Measurements from ENCODE around the gene WNT9A. TPM values are rescaled to one million over a fixed set of nuclear protein-coding genes. Genes with fewer than 3 reads are reported as not detected.

The WNT9A gene
- total RNA-seq, 1 experiment from 2014 or later: not detected

GRCh38 chr1:227901906-227902640 is 45.7 kb downstream of the WNT9A start:
- no peak for DNase-seq (ENCODE audit: low spot score)
- Histone ChIP-seq H3K27ac (ENCODE audit: low read depth, low read length, poor library complexity, severe bottlenecking) (no peak overlapping the region), H3K4me3 (ENCODE audit: low read depth, low read length, poor library complexity, severe bottlenecking) (no peak overlapping the region), H3K36me3 (ENCODE audit: insufficient read depth, low read length, poor library complexity, severe bottlenecking) (no peaks in the 10 kb centered on the region), H3K9me3 (ENCODE audit: low read depth, low read length, poor library complexity, severe bottlenecking) (no peaks in the 10 kb centered on the region), H3K27me3 (replicated peaks; ENCODE audit: insufficient read depth, low read depth, low read length, poor library complexity) (no peaks in the 10 kb centered on the region), H3K4me1 (ENCODE audit: insufficient read depth, low read length, poor library complexity, severe bottlenecking) (no peaks in the 10 kb centered on the region)
- CTCF ChIA-PET: no interaction called here
- BruUV-seq (replicated peaks): no TSS peak
- POLR2A ChIA-PET (ENCODE audit: low non-redundant PET): no interaction called here
- intact Hi-C loops (cut with micrococcal nuclease; ENCODE audit: unreplicated experiment): no loop called here
- TF ChIP-seq CTCF (conservative IDR thresholded peaks at IDR 0.05; ENCODE audit: low read depth, low read length): no peak

- CTCF ChIA-PET: no interaction called here
These were observed 46.4 kb downstream of the WNT9A start for GRCh38 chr1:227901239-227901905.

GRCh38 chr1:227900571-227901051 is 47.1 kb downstream of the WNT9A start:
- ChIA-PET CTCF (no interaction called here), POLR2A (ENCODE audit: low non-redundant PET) (no interaction called here)
- TF ChIP-seq EZH2 (IDR thresholded peaks at IDR 0.05; ENCODE audit: borderline replicate concordance, low read depth, low read length, poor library complexity, severe bottlenecking): no peak
- TF ChIP-seq CTCF (conservative IDR thresholded peaks at IDR 0.05; ENCODE audit: low read depth, low read length): no peak

More at GRCh38 chr1:227901239-227901905, 46.4 kb downstream of the WNT9A start:
- TF ChIP-seq EZH2 (IDR thresholded peaks at IDR 0.05; ENCODE audit: borderline replicate concordance, low read depth, low read length, poor library complexity, severe bottlenecking) (no peak), CTCF (conservative IDR thresholded peaks at IDR 0.05; ENCODE audit: low read depth, low read length) (no peak)
- DNase-seq (ENCODE audit: low spot score): no peak
- Histone ChIP-seq H3K27me3 (replicated peaks; ENCODE audit: insufficient read depth, low read depth, low read length, poor library complexity) (no peaks in the 10 kb centered on the region), H3K4me1 (ENCODE audit: insufficient read depth, low read length, poor library complexity, severe bottlenecking) (no peaks in the 10 kb centered on the region), H3K9me3 (ENCODE audit: low read depth, low read length, poor library complexity, severe bottlenecking) (no peaks in the 10 kb centered on the region), H3K36me3 (ENCODE audit: insufficient read depth, low read length, poor library complexity, severe bottlenecking) (no peaks in the 10 kb centered on the region), H3K27ac (ENCODE audit: low read depth, low read length, poor library complexity, severe bottlenecking) (no peak overlapping the region), H3K4me3 (ENCODE audit: low read depth, low read length, poor library complexity, severe bottlenecking) (no peak overlapping the region)
- POLR2A ChIA-PET (ENCODE audit: low non-redundant PET): no interaction called here
- intact Hi-C loops (cut with micrococcal nuclease; ENCODE audit: unreplicated experiment): no loop called here
- BruUV-seq (replicated peaks): no TSS peak

More at GRCh38 chr1:227900571-227901051, 47.1 kb downstream of the WNT9A start:
- Histone ChIP-seq H3K27ac (ENCODE audit: low read depth, low read length, poor library complexity, severe bottlenecking) (no peak overlapping the region), H3K4me1 (ENCODE audit: insufficient read depth, low read length, poor library complexity, severe bottlenecking) (no peaks in the 10 kb centered on the region), H3K9me3 (ENCODE audit: low read depth, low read length, poor library complexity, severe bottlenecking) (no peaks in the 10 kb centered on the region), H3K36me3 (ENCODE audit: insufficient read depth, low read length, poor library complexity, severe bottlenecking) (no peaks in the 10 kb centered on the region), H3K27me3 (replicated peaks; ENCODE audit: insufficient read depth, low read depth, low read length, poor library complexity) (no peaks in the 10 kb centered on the region), H3K4me3 (ENCODE audit: low read depth, low read length, poor library complexity, severe bottlenecking) (no peak overlapping the region)
- no TSS peak for BruUV-seq (replicated peaks)
- no peak for DNase-seq (ENCODE audit: low spot score)
- intact Hi-C loops (cut with micrococcal nuclease; ENCODE audit: unreplicated experiment): no loop called here

Measured in A673 (cell line).